ENCODE data around the gene FITM2. TPM values are rescaled to one million over a fixed set of nuclear protein-coding genes. Genes with fewer than 3 reads are reported as not detected.

The FITM2 gene
- total and polyA plus RNA-seq, 12 donors, result 2.7 to 33.4 (median 18.5) TPM

DNA sequence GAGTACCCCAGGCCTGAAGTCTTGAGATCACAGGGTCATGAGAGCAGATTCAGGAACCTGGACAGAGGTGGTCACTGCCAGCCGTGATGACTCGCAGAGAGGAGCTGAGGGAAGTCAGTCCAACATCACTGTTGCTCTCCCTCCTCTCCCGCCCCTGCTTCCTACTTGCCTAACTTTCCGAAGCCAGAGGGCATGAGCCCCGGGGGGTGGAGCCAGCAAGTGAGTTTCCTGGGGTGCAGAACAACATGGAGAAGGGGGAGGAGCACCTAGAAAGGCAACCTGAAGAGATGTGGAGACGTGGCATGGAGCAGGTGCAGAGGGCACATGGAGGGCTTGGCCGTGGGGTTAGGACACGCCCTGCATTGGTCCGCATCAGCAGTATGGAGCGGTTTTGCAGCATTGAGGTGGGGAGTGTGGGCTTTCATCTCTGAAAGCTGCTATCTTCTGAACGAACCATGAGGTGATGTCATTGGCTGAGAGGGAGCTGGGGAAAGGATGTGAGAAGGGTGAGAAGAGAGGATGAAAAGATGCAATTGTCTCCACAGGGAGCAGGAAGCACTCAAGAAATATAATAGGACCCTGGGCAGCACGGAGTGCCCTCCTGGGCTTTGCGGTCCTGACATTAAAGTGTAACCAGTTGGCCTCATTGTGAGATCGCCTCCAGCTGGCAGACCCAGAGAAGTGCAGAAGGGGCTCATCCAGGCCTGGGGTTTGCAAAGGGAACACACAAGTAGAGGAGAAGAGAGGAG, 38.9 kb downstream of the FITM2 start:
- TF ChIP-seq, protein P1, sequence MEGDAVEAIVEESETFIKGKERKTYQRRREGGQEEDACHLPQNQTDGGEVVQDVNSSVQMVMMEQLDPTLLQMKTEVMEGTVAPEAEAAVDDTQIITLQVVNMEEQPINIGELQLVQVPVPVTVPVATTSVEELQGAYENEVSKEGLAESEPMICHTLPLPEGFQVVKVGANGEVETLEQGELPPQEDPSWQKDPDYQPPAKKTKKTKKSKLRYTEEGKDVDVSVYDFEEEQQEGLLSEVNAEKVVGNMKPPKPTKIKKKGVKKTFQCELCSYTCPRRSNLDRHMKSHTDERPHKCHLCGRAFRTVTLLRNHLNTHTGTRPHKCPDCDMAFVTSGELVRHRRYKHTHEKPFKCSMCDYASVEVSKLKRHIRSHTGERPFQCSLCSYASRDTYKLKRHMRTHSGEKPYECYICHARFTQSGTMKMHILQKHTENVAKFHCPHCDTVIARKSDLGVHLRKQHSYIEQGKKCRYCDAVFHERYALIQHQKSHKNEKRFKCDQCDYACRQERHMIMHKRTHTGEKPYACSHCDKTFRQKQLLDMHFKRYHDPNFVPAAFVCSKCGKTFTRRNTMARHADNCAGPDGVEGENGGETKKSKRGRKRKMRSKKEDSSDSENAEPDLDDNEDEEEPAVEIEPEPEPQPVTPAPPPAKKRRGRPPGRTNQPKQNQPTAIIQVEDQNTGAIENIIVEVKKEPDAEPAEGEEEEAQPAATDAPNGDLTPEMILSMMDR (IDR thresholded peaks at IDR 0.05), result no peak
- TF ChIP-seq POLR2A (IDR thresholded peaks at IDR 0.05), result no peak
- intact Hi-C loops (cut with DNase I), result no loop called here
- H3K9me3 ChIP-seq (replicated peaks in 1 of 3), result no peaks in the 10 kb centered on the region
- H3K4me1 ChIP-seq (replicated peaks in 1 of 2), result no peaks in the 10 kb centered on the region
- H3K27ac ChIP-seq, result no peak overlapping the region
- no peak overlapping the region for H3K4me3 ChIP-seq
- H3K36me3 ChIP-seq (replicated peaks in 1 of 2), result no peaks in the 10 kb centered on the region
- WGBS, 4 donors, result 78 to 85% (median 80%) methylated on average over 14 of the region's 14 CpGs
- no peaks in the 10 kb centered on the region for H3K27me3 ChIP-seq
- DNase-seq, result no peak

DNA sequence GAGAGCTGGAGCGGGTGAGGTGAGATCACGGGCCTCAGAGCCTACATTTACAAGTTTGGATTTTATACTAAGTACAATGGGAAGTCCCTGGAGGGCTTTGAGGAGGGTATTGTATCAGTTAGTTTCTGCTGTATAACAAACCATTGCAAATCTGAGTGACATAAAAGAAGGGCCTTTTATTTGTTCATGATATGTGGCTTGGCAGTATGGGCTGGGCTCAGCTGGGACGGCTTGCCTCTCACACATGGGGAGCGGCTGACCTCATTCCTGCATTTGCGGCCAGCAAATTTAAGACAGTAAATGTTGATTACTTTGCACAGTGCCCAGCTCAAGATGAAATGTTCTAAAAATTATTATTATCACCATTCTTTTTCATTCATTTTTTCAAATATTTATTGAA, 42.2 kb downstream of the FITM2 start:
- 92 to 99% (median 95%) methylated on average over 5 of the region's 5 CpGs for WGBS, 4 donors
- no peaks in the 10 kb centered on the region for H3K36me3 ChIP-seq (replicated peaks in 1 of 2)
- no peak overlapping the region for H3K27ac ChIP-seq
- H3K27me3 ChIP-seq, result no peaks in the 10 kb centered on the region
- no peaks in the 10 kb centered on the region for H3K9me3 ChIP-seq (replicated peaks in 1 of 3)
- no peak for TF ChIP-seq POLR2A (IDR thresholded peaks at IDR 0.05)
- TF ChIP-seq, protein P1 (IDR thresholded peaks at IDR 0.05), result no peak
- H3K4me1 ChIP-seq (replicated peaks in 1 of 2), result no peaks in the 10 kb centered on the region
- H3K4me3 ChIP-seq, result no peak overlapping the region
- intact Hi-C loops (cut with DNase I), result no loop called here
- DNase-seq, result no peak

DNA sequence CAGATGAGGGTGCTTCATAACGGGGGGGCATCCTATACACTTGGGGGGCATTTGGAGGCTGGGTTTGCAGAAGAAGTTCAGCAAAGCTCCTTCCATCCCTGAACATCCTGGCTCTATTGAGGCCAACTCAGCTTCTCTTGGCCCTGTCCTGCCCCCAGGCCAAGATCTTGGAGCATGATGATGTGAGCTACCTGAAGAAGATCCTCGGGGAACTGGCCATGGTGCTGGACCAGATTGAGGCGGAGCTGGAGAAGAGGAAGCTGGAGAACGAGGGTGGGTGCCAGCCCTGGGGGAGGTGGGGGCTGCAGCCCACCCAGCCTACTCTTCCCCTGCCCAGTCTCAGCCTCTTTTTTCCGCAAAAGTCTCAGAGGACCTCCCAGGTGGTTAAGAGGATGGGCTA, 46.7 kb downstream of the FITM2 start:
- Histone ChIP-seq H3K36me3 (replicated peaks in 1 of 2) (no peaks in the 10 kb centered on the region), H3K27ac (no peak overlapping the region), H3K27me3 (no peaks in the 10 kb centered on the region), H3K4me1 (replicated peaks in 1 of 2) (no peaks in the 10 kb centered on the region), H3K9me3 (replicated peaks in 1 of 3) (no peaks in the 10 kb centered on the region), H3K4me3 (no peak overlapping the region)
- 69 to 74% (median 71%) methylated on average over 4 to 5 of the region's 5 CpGs for WGBS, 4 donors
- TF ChIP-seq, protein P1 (IDR thresholded peaks at IDR 0.05), result no peak
- TF ChIP-seq POLR2A (IDR thresholded peaks at IDR 0.05), result no peak
- no peak for DNase-seq
- intact Hi-C loops (cut with DNase I), result no loop called here

DNA sequence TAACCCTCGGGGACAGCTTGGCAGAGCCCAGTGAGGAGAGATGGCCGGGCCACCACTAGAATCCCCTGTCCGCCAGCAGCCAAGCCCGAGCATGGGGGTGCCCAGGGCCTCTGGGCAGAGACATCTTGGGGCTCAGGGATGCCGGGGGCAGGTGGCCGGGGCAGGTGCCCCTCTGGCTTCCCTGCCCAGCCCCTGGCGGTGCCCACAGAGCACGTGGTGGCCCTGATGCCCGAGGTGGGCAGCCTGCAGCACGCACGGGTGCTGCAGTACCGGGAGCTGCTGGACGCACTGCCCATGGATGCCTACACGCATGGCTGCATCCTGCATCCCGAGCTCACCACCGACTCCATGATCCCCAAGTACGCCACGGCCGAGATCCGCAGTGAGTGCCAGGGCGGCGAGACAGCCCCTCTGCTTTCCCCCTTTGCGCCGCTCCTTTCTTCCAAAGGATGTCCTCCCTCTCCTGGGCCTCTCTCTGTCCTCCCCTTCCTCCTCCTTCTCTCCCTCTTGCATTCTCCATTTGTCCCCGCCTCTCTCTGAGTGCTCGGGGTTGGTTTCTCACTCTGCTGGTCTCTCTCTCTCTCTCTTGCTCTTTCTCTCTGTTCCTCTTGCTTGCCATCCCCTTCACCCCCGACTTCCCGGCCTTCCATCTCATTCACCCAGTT, 52.6 kb downstream of the FITM2 start:
- intact Hi-C loops (cut with DNase I), result no loop called here
- no peaks in the 10 kb centered on the region for H3K27me3 ChIP-seq
- H3K27ac ChIP-seq, result no peak overlapping the region
- WGBS, 4 donors, result 88 to 91% (median 90%) methylated on average over 23 to 28 of the region's 28 CpGs
- H3K4me1 ChIP-seq (replicated peaks in 1 of 2), result no peaks in the 10 kb centered on the region
- H3K36me3 ChIP-seq (replicated peaks in 1 of 2), result no peaks in the 10 kb centered on the region
- no peak for DNase-seq
- TF ChIP-seq POLR2A (IDR thresholded peaks at IDR 0.05), result no peak
- TF ChIP-seq, protein P1 (IDR thresholded peaks at IDR 0.05), result no peak
- H3K4me3 ChIP-seq, result no peak overlapping the region
- H3K9me3 ChIP-seq (replicated peaks in 1 of 3), result no peaks in the 10 kb centered on the region
